Progenitor cell of endocrine pancreas (in vitro differentiated cells): ENCODE results near the gene TPRG1L. TPM values are rescaled to one million over a fixed set of nuclear protein-coding genes. Genes with fewer than 3 reads are reported as not detected.

Experiments used
- DNase-seq: peaks from one replicate; pipeline ENCODE4 v3.0.0; 2021; ENCODE audit warnings: low spot score; ENCODE audit not compliant: unreplicated experiment
- H3K27ac Mint-ChIP-seq: 2 replicates; pipeline ENCODE4 v1.8.0; 2021; ENCODE audit warnings: mild to moderate bottlenecking, moderate library complexity, mixed read lengths
- H3K27me3 Mint-ChIP-seq: 2 replicates; pipeline ENCODE4 v1.8.0; 2021; ENCODE audit warnings: mixed read lengths
- H3K36me3 Mint-ChIP-seq: 2 replicates; pipeline ENCODE4 v1.8.0; 2022; ENCODE audit warnings: mixed read lengths; ENCODE audit not compliant: insufficient read depth
- H3K4me1 Mint-ChIP-seq: 2 replicates; pipeline ENCODE4 v1.8.0; 2021; ENCODE audit warnings: low read depth, mixed read lengths
- H3K4me3 Mint-ChIP-seq: 2 replicates; pipeline ENCODE4 v1.8.0; 2021; ENCODE audit warnings: low read depth, mild to moderate bottlenecking, moderate library complexity, mixed read lengths
- H3K9me3 Mint-ChIP-seq: 2 replicates; pipeline ENCODE4 v1.8.0; 2021; ENCODE audit warnings: low read depth, mixed read lengths
- total RNA-seq: library from RNA; stranded (reverse); gene quantifications from 2 replicates; pipeline ENCODE4 v1.2.1, GENCODE V29; 2021
- TF ChIP-seq, protein P1 (sequence below): fragments of 200-600 bp; sonication (generic); IDR thresholded peaks from one replicate; pipeline ENCODE4 v1.5.0; 2021; ENCODE audit warnings: antibody characterized with exemption, mild to moderate bottlenecking; ENCODE audit not compliant: unreplicated experiment

TPRG1L gene
- total RNA-seq, 1 donor from 2014 or later = 31.4 TPM

DNA sequence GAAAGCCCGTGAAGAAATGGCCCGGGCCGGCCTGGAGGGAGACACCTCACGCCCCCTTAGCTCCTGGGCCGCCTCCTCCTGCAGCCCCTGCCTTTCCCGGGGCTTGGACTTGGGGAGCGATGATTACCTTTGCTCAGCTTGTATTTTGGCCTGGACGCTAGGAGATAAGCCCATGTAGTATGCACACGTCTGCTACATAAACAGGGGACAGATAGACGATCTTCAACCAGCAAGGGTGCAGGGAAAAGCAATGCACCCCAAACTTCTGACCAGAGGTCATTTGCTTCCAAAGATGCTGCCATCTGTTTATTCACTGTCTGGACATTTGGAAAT is 28.4 kb downstream of the TPRG1L start:
- H3K27me3 Mint-ChIP-seq = peaks cover 67% of the 10 kb centered on the region
- H3K27ac Mint-ChIP-seq = no peak overlapping the region
- TF ChIP-seq, protein P1, sequence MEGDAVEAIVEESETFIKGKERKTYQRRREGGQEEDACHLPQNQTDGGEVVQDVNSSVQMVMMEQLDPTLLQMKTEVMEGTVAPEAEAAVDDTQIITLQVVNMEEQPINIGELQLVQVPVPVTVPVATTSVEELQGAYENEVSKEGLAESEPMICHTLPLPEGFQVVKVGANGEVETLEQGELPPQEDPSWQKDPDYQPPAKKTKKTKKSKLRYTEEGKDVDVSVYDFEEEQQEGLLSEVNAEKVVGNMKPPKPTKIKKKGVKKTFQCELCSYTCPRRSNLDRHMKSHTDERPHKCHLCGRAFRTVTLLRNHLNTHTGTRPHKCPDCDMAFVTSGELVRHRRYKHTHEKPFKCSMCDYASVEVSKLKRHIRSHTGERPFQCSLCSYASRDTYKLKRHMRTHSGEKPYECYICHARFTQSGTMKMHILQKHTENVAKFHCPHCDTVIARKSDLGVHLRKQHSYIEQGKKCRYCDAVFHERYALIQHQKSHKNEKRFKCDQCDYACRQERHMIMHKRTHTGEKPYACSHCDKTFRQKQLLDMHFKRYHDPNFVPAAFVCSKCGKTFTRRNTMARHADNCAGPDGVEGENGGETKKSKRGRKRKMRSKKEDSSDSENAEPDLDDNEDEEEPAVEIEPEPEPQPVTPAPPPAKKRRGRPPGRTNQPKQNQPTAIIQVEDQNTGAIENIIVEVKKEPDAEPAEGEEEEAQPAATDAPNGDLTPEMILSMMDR = no peak
- peaks cover 7% of the 10 kb centered on the region for H3K4me1 Mint-ChIP-seq
- DNase-seq = no peak
- H3K9me3 Mint-ChIP-seq = no peaks in the 10 kb centered on the region
- no peaks in the 10 kb centered on the region for H3K36me3 Mint-ChIP-seq
- H3K4me3 Mint-ChIP-seq = no peak overlapping the region

DNA sequence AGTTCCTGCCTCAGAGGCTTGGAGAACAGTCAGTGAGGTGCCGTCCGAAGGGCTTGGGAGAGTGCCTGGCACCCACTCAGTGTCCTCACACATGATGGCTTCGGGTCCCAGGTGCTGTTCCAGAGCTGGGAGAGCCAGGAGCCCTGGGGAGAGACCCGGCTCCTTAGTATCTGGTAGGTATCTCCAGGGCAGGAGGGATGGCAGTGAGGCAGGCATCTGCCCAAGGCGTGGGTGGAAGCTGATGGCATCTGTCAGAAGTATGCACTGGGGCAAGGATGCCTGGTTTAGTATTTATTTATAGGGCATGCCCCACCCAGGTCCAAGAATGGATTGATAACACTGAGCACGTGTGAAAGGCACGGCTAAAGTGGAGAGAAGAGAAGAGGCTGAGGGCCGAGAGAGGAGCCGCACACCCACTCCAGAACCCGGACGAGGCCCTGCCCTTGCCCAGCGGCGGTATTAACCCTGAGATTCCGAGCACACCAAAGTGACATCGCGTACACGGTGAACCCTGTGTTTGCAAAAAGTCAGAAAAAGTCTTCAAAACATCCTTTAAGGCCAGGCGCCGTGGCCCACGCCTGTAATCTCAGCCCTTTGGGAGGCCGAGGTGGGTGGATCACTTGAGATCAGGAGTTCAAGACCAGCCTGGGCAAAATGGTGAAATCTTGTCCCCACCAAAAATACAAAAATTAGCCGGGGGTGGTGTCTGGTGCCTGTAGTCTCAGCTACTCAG is 29.9 kb downstream of the TPRG1L start:
- no peak overlapping the region for H3K27ac Mint-ChIP-seq
- TF ChIP-seq, protein P1 = no peak
- DNase-seq = no peak
- no peaks in the 10 kb centered on the region for H3K36me3 Mint-ChIP-seq
- H3K4me3 Mint-ChIP-seq = no peak overlapping the region
- no peaks in the 10 kb centered on the region for H3K9me3 Mint-ChIP-seq
- H3K4me1 Mint-ChIP-seq = peaks cover 2% of the 10 kb centered on the region
- peaks cover 76% of the 10 kb centered on the region for H3K27me3 Mint-ChIP-seq

DNA sequence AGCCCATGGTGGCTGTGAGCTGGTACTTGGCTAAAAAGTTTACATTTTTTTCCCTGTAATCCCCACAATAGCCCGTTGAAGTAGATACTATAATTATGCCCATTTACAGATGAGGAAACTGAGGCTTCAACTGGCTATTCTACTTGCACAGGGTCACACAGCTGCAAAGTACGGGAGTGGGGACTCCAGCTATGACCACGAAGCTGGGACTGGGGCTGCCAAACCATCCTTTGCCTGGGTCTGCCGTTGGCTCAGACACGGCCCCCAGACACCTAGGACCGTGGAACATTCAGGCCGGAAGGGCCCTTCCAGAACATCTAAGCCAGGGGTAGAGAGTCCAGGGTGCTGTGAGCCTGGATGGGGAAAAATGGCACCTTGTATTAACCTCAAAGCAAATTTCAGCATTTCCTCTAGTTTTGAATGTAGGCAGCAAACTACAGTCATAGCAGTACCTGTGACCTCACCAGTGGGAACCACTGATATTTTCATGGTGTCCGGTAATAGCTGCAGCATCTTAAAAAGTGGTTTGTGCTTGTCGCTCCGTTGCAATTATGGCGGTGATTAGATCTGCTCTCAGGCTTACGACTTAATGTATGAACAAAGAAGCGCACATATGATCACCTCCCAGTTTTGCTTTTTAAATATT is 31.8 kb downstream of the TPRG1L start:
- Mint-ChIP-seq H3K27ac (no peak overlapping the region), H3K9me3 (no peaks in the 10 kb centered on the region), H3K4me3 (no peak overlapping the region), H3K36me3 (no peaks in the 10 kb centered on the region), H3K4me1 (no peaks in the 10 kb centered on the region), H3K27me3 (peaks cover 68% of the 10 kb centered on the region)
- TF ChIP-seq, protein P1 = no peak
- DNase-seq = no peak

DNA sequence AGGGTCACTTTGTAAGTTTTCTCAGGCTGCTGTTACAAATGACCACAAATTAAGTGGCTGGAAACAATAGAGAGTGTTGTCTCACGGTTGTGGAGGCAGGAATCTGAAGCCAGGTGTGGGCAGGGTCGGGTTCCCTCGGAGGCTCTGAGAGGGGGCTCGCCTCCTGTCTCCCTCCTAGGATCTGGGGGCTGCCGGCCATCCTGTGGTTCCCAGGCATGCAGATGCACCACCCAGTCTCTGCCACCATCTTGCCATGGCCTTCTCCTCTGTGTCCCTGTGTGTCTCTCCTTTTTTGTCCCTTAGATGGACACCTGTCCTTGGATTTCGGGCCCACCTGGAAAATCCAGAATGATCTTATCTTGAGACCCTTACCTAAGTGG is 32.3 kb downstream of the TPRG1L start:
- Mint-ChIP-seq H3K4me3 (no peak overlapping the region), H3K27me3 (peaks cover 70% of the 10 kb centered on the region), H3K27ac (no peak overlapping the region), H3K36me3 (no peaks in the 10 kb centered on the region), H3K4me1 (no peaks in the 10 kb centered on the region), H3K9me3 (no peaks in the 10 kb centered on the region)
- no peak for DNase-seq
- TF ChIP-seq, protein P1 = no peak

DNA sequence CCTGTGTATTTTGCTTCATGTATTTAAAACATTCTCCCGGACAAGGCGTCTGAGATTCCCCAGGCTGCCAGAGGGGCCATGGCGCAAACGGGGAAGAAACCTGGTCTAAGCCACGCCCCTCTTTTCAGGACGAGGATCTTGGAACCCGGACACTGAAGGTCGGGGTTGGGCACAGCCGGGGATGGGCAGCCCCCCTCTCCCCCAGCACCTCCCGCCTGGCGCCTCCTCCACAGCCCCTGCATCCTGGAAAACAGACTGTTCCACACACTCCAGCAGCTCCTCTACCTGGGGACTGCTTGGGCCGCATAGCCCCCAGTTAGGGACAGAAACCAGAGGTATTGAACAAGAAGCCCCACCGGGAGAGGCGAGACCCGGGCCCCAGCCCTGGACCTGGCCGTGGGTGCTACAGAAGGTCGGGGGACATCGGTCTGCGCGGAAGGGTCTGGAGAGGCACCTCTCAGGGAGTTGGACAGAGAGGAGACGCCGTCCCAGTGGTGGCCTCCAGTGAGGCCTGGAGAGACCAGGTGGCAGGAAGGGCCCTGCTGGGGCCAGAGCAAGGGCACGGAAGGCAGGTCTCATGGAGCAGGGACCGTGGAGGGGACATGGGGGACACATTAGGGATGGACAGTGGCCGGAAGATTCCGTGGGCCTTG is 32.9 kb downstream of the TPRG1L start:
- Mint-ChIP-seq H3K4me1 (no peaks in the 10 kb centered on the region), H3K9me3 (no peaks in the 10 kb centered on the region), H3K27me3 (peaks cover 75% of the 10 kb centered on the region), H3K4me3 (no peak overlapping the region), H3K36me3 (no peaks in the 10 kb centered on the region), H3K27ac (no peak overlapping the region)
- no peak for DNase-seq
- TF ChIP-seq, protein P1 = no peak
